ENCODE results near the gene OR4K17.

- TF ChIP-seq, protein P1, sequence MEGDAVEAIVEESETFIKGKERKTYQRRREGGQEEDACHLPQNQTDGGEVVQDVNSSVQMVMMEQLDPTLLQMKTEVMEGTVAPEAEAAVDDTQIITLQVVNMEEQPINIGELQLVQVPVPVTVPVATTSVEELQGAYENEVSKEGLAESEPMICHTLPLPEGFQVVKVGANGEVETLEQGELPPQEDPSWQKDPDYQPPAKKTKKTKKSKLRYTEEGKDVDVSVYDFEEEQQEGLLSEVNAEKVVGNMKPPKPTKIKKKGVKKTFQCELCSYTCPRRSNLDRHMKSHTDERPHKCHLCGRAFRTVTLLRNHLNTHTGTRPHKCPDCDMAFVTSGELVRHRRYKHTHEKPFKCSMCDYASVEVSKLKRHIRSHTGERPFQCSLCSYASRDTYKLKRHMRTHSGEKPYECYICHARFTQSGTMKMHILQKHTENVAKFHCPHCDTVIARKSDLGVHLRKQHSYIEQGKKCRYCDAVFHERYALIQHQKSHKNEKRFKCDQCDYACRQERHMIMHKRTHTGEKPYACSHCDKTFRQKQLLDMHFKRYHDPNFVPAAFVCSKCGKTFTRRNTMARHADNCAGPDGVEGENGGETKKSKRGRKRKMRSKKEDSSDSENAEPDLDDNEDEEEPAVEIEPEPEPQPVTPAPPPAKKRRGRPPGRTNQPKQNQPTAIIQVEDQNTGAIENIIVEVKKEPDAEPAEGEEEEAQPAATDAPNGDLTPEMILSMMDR (IDR thresholded peaks at IDR 0.05; ENCODE audit: borderline replicate concordance, extremely low read depth, low read length, poor library complexity, severe bottlenecking), result no peak
- TF ChIP-seq EZH2 (IDR thresholded peaks at IDR 0.05; ENCODE audit: borderline replicate concordance, low read depth, low read length, severe bottlenecking), result no peak
These were observed 17.1 kb upstream of the OR4K17 start for GRCh38 chr14:20093442-20093841.
